GM18498 (cell line): ENCODE data around the gene SLC25A21.

ENCODE experiments used
- ATAC-seq: cut with Tn5 transposase; IDR thresholded peaks from one replicate; pipeline ENCODE4 v1.9.1; 2021; ENCODE audit warnings: mild to moderate bottlenecking, moderate library complexity; ENCODE audit not compliant: unreplicated experiment

The SLC25A21 gene

GRCh38 chr14:36791402-36791801 is 381.0 kb downstream of the SLC25A21 start:
- ATAC-seq = no peak

- ATAC-seq = no peak
These were observed 386.9 kb downstream of the SLC25A21 start for GRCh38 chr14:36785511-36785910.

DNA sequence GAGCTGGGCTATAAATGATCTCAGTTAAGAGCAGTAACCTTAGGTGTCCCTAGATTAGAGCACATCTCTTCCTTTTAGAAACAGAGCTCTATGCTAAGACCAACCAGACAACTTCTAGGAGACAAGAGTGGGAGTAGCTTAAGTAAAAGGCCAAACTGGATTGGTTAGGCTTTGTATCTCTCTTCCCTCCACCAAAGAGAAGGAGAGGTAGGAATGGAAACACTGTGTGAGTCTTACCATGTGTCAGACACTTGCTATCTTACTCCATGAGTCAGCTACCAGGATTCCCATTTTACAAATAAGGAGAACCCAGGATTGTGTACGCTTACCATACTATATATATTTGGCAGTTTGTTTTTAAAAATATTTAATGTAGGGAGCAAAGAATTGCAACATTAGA is 387.9 kb downstream of the SLC25A21 start:
- ATAC-seq = no peak

GRCh38 chr14:36781897-36782296 is 390.5 kb downstream of the SLC25A21 start:
- no peak for ATAC-seq

GRCh38 chr14:36773558-36773957 is 398.8 kb downstream of the SLC25A21 start:
- no peak for ATAC-seq

- no peak for ATAC-seq
These were observed 399.3 kb downstream of the SLC25A21 start for GRCh38 chr14:36773136-36773540.

DNA sequence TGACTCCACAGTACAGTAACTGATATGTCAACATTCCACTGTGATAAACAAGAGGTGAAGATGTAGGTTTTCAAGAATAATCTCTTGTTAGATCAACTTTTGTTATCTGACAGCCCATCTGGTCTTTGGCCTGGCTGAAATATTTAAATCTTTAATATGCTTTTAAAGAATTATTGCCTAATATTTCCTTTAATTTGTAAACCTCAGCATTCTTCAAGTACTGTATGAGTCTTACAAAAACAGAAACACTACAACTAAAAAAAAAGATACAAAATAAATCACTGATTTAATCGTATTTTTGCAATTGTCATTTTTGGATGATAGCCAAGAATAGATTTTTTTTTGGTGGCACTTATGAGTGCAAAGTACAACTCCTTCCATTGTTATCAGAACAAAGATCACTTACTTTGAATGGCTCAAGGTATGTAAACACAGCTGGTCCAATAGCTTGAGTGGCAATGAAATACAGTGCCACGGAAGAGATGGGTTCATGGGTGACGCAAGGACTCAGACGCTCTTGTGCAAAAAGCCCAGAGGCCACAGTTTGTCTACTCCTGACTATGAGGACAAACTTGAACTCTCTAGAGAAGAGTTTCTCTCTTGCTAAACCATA is 401.3 kb downstream of the SLC25A21 start:
- ATAC-seq = no peak

DNA sequence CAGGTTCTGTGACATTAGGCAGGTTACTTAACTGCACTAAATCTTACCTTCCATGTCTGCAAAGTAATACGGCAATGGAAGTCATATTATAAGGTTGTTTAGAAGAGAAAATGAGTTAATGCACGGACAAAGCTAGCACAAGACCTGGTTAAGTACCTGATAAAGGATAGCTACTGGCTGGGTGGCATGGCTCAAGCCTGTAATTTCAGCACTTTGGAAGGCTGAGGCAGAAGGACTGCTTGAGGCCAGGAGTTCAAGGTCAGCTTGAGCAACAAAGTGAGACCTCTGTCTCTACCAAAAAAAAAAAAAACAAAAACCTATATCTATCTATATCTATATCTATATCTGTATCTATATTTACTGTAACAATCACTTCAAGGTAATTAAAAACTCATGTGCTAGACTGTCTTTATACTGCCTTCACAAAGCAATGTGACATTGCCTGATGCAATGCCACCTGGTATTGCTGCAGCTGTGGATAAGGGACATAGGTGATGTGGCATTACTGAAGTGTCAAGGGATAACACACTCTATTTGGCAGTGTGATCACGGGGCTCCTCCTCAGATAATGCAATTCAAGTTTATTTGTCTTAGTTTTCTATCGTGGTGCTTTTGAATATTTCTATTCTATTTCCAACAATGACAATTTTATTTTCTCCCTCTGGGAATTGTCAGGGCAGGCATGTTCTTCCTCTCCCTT is 403.6 kb downstream of the SLC25A21 start:
- no peak for ATAC-seq

DNA sequence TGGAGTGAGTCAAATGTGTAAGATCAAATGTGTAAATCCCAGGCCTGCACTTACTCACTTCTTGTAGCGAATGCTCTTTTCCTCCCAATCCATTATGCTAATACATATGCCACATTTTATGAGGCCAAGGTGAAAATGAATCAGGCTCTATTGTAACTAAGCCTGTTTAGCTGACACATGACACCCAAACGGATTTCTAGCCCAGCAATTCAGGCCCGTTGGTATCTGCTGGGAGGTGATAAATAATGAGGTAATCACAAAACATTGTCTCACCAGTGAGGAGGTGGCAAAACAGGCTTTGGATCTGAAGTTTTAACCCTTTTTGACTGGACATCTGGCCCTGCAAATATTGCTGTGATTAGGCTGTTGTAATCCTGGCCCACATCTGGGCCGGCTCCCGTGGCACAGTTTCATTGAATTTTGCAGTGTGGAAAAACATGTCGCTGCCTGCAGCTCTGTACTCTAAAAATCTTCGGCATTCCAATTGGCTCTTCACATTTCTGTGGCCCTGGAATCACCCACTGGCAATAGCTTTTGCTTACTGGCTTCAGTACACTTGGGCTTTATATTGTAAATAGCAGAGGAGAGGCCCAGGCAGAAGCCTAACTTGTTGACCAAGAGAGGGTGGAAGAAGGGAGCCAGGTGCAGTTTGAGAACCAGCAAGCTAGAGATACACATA is 404.7 kb downstream of the SLC25A21 start:
- ATAC-seq = no peak

DNA sequence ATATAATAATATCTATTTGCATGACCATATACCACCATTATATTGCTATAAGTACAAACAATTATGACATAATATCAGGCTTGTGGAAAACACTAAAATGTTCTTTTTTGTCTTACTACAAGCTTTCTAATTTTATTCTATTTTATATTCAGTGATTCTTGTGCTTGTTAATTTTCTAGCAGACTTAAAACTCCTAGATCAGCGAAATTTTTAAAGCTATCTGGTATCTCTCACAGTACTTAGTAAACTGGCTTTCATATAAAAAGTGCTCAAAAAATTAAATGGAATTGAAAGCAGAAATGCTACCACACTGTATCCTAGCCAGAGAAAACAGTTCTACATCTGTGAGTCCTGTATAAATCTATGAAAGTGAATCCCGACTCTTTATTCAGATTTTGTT is 405.4 kb downstream of the SLC25A21 start:
- no peak for ATAC-seq

GRCh38 chr14:36757734-36758601 is 414.4 kb downstream of the SLC25A21 start:
- no peak for ATAC-seq

DNA sequence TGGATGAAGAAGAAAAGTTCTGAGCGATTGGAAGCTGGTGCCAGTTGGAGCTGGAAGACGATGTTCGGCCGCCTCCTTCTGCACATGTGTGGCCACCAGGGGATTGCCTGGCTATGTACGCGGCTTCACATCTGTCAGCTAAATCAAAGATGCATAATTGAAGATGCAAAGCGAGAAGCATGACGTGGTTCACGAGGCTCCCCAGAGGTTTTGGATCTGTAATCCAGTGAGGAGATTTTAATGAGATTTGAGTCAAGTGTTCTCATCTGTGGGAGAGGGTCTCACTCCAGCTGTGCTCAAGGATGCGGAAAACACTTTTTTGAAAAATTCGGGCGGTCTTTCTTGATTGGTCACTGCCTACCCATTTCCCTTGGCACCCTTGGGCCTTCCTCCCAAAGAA is 416.2 kb downstream of the SLC25A21 start:
- no peak for ATAC-seq

- ATAC-seq = no peak
These were observed 416.6 kb downstream of the SLC25A21 start for GRCh38 chr14:36755756-36756155.

DNA sequence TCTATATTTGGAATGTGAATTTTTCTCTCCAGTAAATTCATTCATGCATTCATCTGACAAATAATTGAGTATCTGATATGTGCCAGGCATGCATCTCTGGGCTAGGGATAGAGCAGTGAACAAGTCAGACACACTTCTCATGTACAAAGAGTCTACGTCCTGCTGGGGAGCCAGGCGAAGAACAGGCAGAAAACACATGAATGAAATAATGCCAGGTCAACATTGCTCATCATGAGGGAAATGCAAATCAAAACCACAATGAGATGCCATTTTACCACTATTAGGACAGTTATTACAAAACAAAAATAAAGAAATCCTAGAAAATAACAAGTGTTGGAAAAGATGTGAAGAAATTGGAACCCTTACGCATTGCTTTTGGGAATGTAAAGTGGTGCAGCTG is 420.5 kb downstream of the SLC25A21 start:
- ATAC-seq = no peak

GRCh38 chr14:36751106-36751505 is 421.3 kb downstream of the SLC25A21 start:
- no peak for ATAC-seq

- ATAC-seq = no peak
These were observed 422.2 kb downstream of the SLC25A21 start for GRCh38 chr14:36750244-36750643.

DNA sequence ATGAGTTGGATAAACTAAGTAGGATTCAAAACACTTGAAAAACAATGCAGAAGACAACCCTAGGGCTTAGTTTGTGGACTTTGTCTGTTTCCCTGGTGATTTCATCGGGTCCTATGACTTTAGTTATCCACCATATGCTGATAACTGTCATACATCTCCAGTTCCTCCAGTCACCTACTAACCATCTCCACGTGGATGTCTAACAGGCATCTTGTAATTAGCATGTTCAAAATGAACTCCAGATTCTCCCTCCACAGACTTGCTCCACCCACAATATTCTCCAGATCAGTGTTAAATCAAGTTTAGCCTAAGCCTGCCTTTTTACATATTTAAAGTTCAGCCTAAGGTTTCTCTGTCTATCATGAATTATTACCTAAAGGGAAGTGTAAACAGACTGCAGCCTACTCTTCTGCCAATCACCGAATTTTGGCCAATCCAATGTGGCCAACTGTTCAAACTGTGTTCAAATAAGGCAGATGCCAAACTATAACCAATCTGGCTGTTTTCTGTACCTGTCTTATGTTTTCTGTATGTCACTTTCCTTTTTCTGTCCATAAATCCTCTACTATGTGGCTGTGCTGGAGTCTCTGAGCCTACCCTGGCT is 423.7 kb downstream of the SLC25A21 start:
- ATAC-seq = no peak

GRCh38 chr14:36747411-36748184 is 424.8 kb downstream of the SLC25A21 start:
- no peak for ATAC-seq

DNA sequence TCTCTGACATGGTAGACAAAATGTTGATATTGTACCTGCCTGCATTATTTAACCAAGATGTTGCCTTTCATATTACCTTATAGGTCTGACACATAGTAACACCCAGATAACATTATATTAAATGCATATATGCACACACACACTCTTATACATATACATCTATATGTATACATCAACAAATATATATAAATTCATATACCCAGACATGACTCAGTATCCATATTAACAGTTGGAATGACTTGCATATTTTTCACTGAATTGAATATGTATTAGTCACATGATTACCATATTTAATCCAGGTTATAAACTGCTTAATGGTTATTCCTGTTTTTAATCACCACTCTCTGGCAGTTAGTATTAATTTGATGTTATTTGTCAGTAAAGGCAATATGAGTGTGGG is 425.5 kb downstream of the SLC25A21 start:
- ATAC-seq = no peak

DNA sequence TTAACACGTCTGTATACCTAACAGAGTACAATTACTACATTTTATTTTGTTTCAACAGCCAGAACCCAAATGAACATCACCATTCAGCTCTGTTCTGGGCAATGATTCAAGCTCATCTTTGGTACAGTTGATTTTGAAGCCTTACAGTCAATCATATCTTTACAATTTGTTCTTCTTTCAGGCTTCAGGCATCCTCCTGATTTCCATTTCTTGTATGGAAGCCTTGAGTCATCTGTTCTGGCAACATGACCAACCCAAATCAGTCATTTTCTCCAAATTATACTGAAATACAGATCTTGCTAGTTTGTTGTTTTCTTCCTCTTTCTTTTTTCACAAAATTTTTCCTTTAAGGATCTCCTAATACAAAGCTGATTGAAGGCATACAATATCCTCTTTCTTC is 430.5 kb downstream of the SLC25A21 start:
- no peak for ATAC-seq
